HG02759 (cell line): ENCODE measurements around the gene ALKBH5.
A peak's percentile ranks its signal among the peaks of the same experiment; 100 is the strongest.

Source experiments
- ATAC-seq: cut with Tn5 transposase; IDR thresholded peaks from one replicate; pipeline ENCODE4 v1.9.1; 2021; ENCODE audit warnings: mild to moderate bottlenecking, moderate library complexity; ENCODE audit not compliant: unreplicated experiment

ALKBH5 gene

DNA sequence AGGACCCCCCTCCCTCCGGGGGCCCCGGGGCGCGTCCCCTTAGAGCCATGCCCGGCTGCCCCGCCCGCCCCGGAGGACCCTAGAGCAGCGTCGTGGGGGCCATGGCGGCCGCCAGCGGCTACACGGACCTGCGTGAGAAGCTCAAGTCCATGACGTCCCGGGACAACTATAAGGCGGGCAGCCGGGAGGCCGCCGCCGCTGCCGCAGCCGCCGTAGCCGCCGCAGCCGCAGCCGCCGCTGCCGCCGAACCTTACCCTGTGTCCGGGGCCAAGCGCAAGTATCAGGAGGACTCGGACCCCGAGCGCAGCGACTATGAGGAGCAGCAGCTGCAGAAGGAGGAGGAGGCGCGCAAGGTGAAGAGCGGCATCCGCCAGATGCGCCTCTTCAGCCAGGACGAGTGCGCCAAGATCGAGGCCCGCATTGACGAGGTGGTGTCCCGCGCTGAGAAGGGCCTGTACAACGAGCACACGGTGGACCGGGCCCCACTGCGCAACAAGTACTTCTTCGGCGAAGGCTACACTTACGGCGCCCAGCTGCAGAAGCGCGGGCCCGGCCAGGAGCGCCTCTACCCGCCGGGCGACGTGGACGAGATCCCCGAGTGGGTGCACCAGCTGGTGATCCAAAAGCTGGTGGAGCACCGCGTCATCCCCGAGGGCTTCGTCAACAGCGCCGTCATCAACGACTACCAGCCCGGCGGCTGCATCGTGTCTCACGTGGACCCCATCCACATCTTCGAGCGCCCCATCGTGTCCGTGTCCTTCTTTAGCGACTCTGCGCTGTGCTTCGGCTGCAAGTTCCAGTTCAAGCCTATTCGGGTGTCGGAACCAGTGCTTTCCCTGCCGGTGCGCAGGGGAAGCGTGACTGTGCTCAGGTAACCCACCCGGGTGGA, 759 bp downstream of the ALKBH5 start:
- ATAC-seq: peak; percentile 8

DNA sequence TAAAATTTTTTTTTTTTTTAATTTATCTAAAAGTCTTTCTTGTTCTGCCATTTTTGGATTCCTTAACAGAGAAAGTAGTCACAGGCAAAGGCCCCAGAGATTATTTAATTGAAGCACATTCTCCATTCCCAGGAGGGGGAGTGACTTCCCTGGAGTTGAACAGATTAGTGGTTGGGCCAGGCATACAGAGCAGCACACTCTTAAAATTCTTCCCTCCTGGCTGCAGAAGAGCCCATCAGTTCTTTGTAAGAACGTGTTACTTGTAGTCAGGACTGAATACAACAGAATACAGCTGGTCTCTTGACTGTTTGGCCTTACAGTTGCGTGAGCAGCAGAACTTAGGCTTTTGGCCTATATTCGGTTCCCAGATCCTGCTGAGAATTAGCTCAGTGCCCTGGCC, 1.8 kb downstream of the ALKBH5 start:
- ATAC-seq: no peak

DNA sequence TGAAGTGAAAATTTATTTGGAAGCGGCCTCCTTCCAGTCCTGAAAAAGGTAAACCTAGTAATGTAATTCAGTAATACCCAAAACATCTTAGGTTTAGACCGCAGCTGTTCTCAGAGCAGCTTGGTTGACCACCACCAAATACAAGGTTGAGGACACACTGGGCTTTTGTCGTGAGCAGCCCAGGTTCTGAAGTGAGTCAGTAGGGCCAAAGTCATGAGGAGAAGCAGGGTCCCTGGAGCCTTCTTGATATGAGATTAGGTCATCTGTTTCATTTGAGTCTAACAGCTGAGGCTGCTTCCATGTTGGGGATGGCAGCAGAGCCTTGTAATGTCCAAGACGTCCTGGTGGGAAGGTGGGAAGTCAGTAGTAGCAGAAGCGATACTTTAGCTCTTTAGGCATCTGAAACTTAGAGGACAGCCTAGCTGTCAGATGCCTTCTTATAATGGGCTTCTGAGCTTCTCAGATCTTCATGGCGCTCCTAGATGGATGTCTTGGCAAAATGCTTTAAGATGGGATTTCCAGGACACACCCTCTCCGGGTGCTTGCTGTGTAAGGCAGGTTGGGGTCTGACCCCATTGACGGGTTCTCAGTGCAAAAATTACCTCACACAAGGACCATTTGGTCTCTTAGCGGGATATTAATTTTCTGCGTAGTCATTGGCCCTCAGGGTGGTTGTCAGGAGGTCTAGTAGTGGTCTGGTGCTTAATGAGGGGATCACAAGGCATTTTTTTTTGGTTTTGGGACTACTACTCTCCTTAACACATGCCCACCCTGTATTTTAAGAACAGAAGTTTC, 2.4 kb downstream of the ALKBH5 start:
- no peak for ATAC-seq

DNA sequence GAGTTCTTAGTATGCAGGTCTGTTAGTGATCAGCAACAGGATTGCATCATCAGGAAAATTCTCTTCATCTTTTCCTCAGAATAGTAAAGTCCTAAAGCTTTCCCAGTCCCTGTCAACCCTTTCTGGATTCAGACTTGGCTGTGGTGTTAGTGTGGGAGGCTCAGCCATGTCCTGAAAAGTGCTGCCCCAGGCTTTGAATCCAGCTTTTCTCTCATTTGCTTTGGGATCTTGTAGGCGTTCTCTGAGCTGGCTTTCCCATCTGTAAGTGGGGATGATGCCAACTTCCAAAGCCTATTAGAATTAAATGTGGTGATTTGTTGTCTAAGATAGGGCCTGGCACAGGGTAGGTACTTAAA, 3.0 kb downstream of the ALKBH5 start:
- ATAC-seq: no peak

DNA sequence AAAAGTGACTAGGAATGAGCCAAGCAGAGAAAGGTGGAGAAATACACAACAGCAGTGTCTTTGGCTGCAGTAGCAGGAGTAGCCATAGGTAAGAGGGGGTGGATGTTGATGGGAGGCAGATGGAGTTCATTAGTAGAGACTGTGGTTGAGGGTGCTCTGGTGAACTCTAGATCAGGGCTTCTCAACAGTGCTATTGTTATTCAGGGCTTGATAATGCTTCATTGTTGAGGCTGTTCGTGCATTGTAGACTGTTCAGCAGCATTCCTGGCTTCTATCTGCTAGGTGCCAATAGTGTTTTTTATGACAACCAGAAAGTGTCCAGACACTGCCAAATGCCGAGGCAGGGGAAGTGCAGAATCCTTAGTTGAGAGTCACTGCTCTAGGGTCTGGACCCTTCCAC, 3.6 kb downstream of the ALKBH5 start:
- ATAC-seq: no peak

DNA sequence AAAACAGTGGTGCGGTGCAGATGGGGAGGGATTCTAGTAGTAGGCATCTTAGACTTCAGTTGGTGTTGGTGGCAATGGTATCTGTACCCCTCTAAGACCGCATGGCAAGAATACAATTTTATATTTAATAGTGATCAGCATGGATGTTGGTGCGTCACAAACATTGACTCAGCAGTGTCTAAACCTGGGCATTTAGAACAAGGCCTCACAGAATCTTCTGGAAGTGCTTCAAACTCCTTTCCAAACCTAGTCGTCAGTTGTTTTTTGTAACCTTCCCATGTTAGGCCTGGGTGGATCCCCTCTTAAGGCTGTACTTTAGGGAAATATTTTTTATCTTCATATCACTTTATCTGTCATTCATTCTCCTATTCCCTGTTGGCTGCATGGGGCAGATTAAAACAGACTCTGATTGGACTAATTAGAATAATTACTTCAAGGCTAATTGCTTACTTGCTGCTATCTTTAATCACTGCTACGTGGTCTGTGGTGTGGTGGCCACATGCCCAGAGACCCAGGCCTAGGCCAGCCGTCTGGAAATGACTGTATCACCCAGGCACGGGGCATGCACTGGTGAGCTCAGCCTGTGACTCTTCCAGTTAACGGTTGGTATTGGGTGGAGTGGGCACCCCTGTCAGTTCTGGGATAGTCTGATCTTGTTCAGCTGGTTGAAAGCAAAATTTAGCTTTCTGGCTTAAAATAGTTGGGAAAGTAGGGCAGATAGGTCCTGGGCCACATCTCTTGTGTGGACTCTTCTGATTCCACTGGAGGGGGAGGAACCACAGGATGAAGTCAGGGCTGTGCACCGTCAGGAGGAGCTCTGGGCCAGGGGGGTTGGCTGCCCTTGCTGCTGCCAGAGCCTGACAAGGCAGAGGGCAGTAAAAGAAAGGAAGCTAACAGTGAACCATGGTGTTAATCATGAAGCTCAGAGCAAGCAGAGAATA, 4.5 kb downstream of the ALKBH5 start:
- no peak for ATAC-seq

DNA sequence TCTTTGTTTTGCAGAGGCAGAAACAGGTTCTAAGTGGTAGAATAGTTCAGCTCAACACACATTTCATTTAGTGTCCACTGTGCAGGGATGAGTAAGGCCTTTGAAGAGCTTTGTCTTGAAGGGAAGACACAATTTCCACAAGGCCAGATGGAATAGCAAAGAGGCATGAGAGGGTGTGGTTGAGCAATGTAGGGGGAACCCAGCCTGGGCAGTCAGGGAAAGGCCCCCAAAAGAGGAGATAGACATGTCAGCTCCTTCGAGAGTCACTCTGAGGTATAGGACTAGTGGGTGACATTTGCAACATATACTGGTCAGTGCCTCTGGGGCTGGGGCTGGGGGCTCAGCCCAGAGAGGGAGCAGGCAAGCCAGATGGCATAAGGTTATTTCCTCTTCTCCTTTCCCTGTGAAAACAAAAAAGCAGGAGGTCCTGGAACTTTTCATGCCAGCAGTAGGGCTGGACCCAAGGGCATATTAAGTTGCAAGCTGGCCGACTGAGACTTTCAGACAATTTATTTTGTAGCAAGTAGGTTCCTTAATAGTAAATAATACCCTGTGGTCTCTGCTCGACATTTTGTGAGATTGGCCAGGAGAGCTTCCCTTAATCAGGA, 7.1 kb downstream of the ALKBH5 start:
- ATAC-seq: no peak

DNA sequence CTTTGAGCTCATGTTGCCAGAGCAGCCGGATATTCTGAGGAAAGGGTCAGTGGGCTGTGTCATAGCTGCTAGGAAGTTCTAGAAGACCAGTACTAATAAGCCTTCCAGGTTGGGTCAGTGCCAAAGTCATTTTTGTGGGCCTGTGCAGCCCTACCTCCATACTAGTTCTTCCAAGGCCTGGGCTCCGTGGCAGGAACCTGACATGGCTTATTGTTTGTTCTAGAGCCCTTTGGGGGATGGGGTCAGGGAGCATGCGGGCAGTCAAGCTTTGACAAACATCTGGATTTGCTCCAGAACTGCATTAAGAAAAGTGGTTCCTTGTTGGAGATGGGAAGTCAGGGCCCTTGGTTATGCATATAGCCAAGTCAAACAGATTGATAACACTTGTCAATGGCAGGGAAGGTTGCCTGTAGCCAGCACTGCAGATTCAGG, 7.6 kb downstream of the ALKBH5 start:
- ATAC-seq: no peak

DNA sequence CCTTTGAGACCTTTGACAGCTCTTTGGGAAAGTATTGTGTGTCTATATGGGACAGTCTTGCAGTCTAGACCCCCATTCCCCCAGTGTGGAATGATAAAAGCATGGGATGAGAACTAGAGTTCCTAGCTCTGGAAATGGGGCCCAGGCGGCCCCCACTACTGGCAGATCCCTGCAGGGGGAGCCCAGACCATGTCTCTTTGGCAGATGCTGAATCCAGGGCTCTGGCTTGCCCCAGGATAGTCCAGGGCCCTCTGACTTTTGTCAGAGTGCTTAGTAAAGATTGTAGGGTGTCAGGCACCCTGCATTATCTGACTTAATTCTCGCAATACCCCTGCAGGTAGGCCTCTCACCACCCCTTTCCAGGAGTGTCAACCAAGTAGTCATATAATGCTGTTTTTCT, 8.3 kb downstream of the ALKBH5 start:
- no peak for ATAC-seq

DNA sequence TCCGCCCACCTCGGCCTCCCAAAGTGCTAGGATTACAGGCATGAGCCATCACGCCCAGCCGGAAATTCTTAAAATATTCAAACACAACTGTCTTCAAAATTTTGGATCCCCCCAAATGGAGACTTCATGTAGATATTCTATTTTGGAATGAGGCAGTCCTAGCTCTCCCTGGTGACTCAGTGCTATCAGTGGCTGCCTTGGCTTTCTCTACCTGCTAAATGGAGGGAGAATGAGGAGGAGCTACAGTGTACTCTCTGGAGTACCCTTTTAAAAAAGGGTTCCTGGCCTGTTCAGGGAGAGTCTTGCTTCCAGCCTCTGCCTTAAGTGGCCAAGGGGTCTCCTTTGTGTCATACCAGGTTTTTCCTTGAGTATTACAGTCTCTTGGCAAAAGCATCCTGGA, 10.8 kb downstream of the ALKBH5 start:
- ATAC-seq: no peak

DNA sequence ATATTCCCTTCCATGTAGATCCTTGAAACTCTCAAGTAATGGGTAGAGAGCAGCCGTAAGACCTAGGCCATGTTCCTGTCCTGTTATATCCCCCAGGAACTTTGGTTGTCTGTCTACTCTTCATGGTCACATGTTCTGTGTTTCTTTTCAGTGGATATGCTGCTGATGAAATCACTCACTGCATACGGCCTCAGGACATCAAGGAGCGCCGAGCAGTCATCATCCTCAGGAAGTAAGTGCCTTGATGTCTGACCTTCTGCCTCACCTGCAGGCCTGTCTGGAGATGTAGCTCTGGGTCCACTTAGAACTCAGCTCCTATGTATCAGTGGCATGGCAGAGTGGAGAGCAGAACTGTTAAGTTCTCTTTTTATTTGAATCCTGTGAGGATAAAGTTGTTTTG, 11.2 kb downstream of the ALKBH5 start:
- ATAC-seq: no peak

DNA sequence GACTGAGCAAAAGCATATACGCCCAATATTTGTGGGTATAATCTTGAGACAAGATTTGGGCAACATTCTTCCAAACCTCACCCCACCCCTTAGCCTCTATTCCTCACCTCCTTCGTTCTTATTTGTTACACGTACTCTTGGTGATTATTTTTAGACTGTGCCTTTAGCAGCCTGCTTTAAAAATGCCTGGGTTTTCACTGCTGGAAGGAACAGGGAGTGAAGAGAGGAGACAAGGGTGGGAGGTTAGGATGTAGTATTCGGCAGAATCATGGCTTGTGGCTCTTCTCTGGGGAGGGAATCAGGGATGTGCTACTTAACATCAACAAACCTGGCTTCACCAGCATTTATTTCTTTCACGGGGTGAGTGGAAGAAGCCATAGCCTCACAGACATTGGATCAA, 11.6 kb downstream of the ALKBH5 start:
- ATAC-seq: no peak

DNA sequence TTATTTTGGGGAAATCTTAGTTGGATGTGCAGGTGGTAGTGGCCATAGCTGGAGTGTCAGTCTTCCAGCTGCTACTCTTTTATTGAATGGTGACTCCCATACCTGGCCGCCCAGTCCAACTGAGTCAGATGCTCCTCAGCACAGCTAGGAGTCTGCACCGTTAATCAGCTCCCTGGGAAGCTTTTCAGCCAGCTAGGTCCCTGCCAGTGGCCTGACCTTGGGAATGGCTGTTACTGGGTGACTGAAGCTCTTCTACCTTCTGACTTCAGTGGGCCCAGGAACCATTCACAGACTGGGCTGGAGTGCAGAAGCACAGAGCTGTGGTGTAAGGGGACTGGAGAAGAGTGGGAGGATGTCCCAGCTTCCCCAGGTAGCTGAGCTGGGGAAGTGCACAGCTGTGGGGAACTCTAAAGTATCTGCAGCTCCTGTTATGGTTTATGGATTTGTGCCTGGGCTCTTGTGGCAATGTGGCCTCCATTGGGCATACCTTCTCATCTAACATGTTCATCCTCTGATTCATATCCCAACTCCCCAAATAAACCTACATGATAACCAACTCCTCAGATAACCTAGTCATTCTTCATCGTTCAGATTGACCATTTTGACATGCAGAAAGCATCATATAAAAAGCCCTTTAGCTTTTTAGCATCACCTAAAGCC, 14.0 kb downstream of the ALKBH5 start:
- ATAC-seq: no peak

DNA sequence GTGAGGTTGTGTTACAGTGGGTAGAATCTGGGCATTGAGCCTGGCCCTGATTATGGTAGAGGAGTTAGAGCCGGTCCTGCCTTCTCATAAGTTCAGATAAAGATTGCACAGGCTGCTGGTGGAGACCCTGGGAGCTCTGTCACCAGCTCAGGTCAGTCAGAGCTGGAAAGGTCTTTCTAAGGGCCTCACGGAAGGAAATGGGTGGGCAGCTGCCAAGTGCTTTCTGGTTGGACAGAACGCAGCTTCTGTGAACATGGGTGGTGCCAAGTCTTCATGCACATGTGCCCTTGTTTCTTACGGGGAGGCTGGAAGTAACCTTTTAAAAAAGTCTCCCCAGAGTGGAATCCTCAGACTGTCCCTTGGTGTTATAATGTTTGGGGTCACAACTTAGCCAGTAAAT, 14.9 kb downstream of the ALKBH5 start:
- ATAC-seq: no peak

DNA sequence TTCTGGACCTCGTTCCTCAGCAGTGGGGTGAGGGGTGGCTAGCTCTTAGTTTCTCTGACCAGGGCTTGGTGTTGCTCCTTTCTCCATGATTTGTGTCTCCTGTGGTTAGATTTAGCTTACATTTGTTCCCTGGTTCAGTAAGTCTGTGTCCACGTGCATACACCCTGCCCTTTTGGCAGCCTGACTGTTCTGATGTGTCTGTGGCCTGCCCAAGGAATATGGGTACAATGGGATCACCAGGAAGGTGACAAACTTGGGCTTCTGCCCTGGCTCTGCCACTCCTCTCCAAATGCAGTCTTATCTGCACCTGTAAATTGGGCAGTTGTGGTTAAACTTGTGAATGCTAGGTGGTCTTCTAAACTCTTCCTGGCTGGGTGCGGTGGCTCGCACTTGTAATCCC, 17.5 kb downstream of the ALKBH5 start:
- no peak for ATAC-seq

DNA sequence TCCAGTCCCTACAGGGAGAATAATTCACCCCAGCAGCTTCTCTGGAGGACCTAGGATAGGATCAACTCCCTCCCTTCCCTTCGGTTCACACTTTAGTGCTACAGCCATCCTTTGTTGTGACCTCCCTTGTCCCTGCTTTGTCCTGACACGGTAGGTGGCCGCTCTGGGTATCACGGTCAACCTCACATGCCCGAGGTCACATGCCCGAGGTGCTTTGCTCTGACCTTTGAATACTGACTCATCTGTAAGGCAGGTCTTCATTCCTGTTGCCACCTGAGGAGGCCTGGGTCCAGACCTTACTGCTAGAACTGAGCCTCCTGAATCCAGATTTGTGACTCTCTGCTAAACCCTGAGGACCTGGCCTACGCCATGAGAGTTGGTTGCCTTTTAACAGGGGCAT, 19.7 kb downstream of the ALKBH5 start:
- ATAC-seq: no peak

DNA sequence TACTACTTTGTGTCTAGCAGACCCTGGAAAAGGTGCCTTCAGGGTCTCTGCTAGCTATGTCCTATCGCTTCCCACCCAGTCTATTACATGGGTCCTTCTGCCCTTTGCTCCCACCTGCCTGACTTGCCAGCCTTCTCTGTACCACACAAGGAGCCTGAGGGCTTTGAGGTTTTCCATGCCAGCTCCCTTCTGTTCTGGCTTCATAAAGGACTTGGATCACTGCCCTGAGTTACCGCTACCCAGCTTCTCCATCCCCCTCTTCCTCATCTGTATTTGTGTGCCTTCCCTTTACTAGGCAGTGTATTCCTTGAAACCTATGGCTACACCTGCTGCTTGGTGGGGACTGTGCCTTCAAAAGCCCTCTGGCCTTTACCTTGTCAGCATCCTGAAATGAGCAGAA, 22.2 kb downstream of the ALKBH5 start:
- ATAC-seq: no peak

DNA sequence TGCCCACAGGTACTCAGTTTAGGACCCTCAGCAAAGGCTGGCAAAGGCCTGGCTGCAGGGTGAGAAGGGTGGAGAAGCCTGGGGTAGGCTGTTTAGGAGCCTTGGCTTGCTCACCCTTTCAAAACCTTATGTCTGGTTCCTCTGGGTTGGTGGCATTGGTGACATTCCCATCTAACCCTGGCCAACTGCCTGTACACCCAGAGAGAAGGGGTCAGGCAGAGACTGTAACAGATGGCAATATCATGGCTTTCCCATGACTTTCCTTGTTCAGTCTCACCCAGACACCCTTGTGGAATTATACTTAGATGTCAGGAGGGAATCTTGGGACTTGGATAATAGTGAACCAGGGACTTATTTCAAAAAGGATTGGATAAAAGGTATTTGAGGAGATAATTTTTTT, 23.3 kb downstream of the ALKBH5 start:
- no peak for ATAC-seq

DNA sequence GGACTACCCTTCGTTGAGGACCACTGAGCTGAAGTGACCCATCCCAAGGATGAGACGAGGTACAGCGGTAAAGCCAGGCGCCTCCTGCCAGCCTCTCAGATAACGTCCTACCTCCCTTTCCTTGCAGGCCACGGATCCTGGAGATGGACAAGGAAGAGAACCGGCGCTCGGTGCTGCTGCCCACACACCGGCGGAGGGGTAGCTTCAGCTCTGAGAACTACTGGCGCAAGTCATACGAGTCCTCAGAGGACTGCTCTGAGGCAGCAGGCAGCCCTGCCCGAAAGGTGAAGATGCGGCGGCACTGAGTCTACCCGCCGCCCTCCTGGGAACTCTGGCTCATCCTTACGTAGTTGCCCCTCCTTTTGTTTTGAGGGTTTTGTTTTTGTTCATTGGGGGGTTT, 24.5 kb downstream of the ALKBH5 start:
- no peak for ATAC-seq

DNA sequence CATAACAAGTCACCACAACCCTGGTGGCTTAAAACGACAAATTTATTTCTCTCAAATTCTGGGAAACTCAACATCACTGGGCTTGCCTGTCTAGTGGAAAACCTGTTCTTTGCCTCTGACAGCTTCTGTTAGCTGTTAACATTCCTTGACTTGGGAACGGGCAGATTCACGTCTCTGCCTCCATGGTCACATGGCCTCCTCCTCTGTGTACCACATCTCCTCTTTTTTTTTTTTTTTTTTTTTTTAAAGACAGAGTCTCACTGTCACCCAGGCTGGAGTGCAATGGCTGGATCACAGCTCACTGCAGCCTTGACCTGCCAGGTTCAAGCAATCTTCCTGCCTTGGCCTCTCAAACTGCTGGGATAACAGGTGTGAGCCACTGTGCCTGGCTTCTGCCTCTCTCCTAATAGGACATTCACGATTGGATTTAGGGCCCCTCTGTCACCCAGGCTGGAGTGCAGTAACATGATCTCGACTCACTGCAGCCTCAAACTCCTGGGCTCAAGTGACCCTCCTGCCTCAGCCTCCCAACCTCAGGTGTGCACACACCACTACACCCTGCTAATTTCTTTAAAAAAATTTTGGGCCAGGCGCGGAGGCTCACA, 30.1 kb downstream of the ALKBH5 start:
- no peak for ATAC-seq
